Ishikawa (cell line): ENCODE results near the gene LRFN2.

Experiments
- CEBPB ChIP-seq: IDR thresholded peaks from 2 replicates; pipeline ENCODE4 v1.6.1; 2012
- CREB1 ChIP-seq: IDR thresholded peaks from 2 replicates; pipeline ENCODE4 v1.6.1; 2012; ENCODE audit warnings: low read depth
- EGR1 ChIP-seq: IDR thresholded peaks from 2 replicates; pipeline ENCODE4 v1.6.1; 2012
- EP300 ChIP-seq: IDR thresholded peaks from 2 replicates; pipeline ENCODE4 v1.6.1; 2012; ENCODE audit warnings: borderline replicate concordance
- FOXM1 ChIP-seq: IDR thresholded peaks from 2 replicates; pipeline ENCODE4 v1.6.1; 2012; ENCODE audit warnings: low read depth, borderline replicate concordance
- MAX ChIP-seq: IDR thresholded peaks from 2 replicates; pipeline ENCODE4 v1.6.1; 2012
- NFIC ChIP-seq: IDR thresholded peaks from 2 replicates; pipeline ENCODE4 v1.6.1; 2012
- RAD21 ChIP-seq: IDR thresholded peaks from 2 replicates; pipeline ENCODE4 v1.6.1; 2012; ENCODE audit warnings: low read depth
- REST ChIP-seq: IDR thresholded peaks from 2 replicates; pipeline ENCODE4 v1.6.1; 2012; ENCODE audit warnings: low read depth, mild to moderate bottlenecking
- TAF1 ChIP-seq: IDR thresholded peaks from 2 replicates; pipeline ENCODE4 v1.6.1; 2012; ENCODE audit warnings: low read depth, mild to moderate bottlenecking
- TCF12 ChIP-seq: IDR thresholded peaks from 2 replicates; pipeline ENCODE4 v1.6.1; 2012; ENCODE audit warnings: low read depth
- TEAD4 ChIP-seq: IDR thresholded peaks from 2 replicates; pipeline ENCODE4 v1.6.1; 2012
- USF1 ChIP-seq: IDR thresholded peaks from 2 replicates; pipeline ENCODE4 v1.6.1; 2012
- YY1 ChIP-seq: IDR thresholded peaks from 2 replicates; pipeline ENCODE4 v1.6.1; 2012; ENCODE audit warnings: low read depth
- ZBTB7A ChIP-seq: IDR thresholded peaks from 2 replicates; pipeline ENCODE4 v1.6.1; 2012; ENCODE audit warnings: low read depth

The LRFN2 gene

GRCh38 chr6:40441150-40441549 lies 146.0 kb downstream of the LRFN2 start:
- TF ChIP-seq EP300, result no peak
- TF ChIP-seq MAX, result no peak
- no peak for TF ChIP-seq NFIC
- TF ChIP-seq FOXM1, result no peak
- TF ChIP-seq CEBPB, result no peak
- TF ChIP-seq TCF12, result no peak

- TF ChIP-seq MAX (no peak), CREB1 (no peak), FOXM1 (no peak), REST (no peak), EGR1 (no peak), TAF1 (no peak), TCF12 (no peak), YY1 (no peak), CEBPB (no peak), NFIC (no peak), ZBTB7A (no peak), EP300 (no peak), USF1 (no peak), RAD21 (no peak)
Observed at GRCh38 chr6:40440053-40440452, 147.1 kb downstream of the LRFN2 start.

GRCh38 chr6:40439026-40439800 lies 148.0 kb downstream of the LRFN2 start:
- no peak for TF ChIP-seq USF1
- no peak for TF ChIP-seq RAD21
- no peak for TF ChIP-seq MAX
- no peak for TF ChIP-seq EGR1
- TF ChIP-seq REST, result no peak
- TF ChIP-seq CREB1, result no peak
- no peak for TF ChIP-seq FOXM1
- TF ChIP-seq TAF1, result no peak
- TF ChIP-seq TEAD4, result no peak
- no peak for TF ChIP-seq YY1
- no peak for TF ChIP-seq EP300
- TF ChIP-seq CEBPB, result no peak
- no peak for TF ChIP-seq NFIC
- no peak for TF ChIP-seq TCF12

- no peak for TF ChIP-seq USF1
- TF ChIP-seq EGR1, result no peak
- no peak for TF ChIP-seq RAD21
- TF ChIP-seq CREB1, result no peak
- TF ChIP-seq MAX, result no peak
- TF ChIP-seq ZBTB7A, result no peak
- TF ChIP-seq EP300, result no peak
- TF ChIP-seq YY1, result no peak
- TF ChIP-seq TCF12, result no peak
- no peak for TF ChIP-seq TAF1
- no peak for TF ChIP-seq REST
- TF ChIP-seq FOXM1, result no peak
Observed at GRCh38 chr6:40438246-40438887, 148.8 kb downstream of the LRFN2 start.
